GM12891 (cell line): Measurements from ENCODE around the gene KCTD16.

ENCODE experiments used
- POLR2A ChIP-seq: IDR thresholded peaks from 2 replicates; pipeline ENCODE4 v1.6.1; 2011; ENCODE audit warnings: low read depth, low read length, control low read depth
- POLR2AphosphoS5 ChIP-seq: IDR thresholded peaks from 2 replicates; pipeline ENCODE4 v1.6.1; 2011; ENCODE audit warnings: low read depth, low read length, control low read depth
- POU2F2 ChIP-seq: IDR thresholded peaks from 2 replicates; pipeline ENCODE4 v1.6.1; 2011; ENCODE audit warnings: low read depth, mild to moderate bottlenecking, control low read depth, low read length, moderate library complexity
- SPI1 ChIP-seq: IDR thresholded peaks from 2 replicates; pipeline ENCODE4 v1.6.1; 2011; ENCODE audit warnings: low read depth, low read length, control low read depth
- TAF1 ChIP-seq: IDR thresholded peaks from 2 replicates; pipeline ENCODE4 v1.6.1; 2011; ENCODE audit warnings: low read depth, low read length, control low read depth

- TF ChIP-seq POLR2A (no peak), SPI1 (no peak), TAF1 (no peak), POLR2AphosphoS5 (no peak), POU2F2 (no peak)
Measured at GRCh38 chr5:144143625-144144024, 27.0 kb upstream of the KCTD16 start.
